ENCODE measurements around the gene MAP4K1.

Gene MAP4K1

DNA sequence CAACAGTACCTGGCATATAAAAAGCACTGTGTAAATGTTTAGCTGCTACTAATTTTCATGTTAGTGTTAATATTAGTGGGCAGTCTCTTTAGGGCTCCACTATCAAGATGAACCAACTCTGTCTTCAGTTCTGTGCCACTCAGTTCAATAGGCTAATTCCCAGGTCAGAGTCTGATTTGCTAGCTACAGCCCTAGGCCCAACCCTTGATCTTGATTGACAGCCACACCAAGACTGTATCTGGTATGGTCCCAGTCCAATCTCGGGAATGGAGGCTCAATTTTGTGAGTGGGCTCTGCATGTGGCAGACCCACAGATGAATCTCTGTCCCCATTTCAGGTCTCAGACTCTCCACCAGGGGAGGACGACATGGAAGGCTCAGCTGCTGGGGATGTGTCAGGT, 46.1 kb downstream of the MAP4K1 start:
- TF ChIP-seq, protein P1, sequence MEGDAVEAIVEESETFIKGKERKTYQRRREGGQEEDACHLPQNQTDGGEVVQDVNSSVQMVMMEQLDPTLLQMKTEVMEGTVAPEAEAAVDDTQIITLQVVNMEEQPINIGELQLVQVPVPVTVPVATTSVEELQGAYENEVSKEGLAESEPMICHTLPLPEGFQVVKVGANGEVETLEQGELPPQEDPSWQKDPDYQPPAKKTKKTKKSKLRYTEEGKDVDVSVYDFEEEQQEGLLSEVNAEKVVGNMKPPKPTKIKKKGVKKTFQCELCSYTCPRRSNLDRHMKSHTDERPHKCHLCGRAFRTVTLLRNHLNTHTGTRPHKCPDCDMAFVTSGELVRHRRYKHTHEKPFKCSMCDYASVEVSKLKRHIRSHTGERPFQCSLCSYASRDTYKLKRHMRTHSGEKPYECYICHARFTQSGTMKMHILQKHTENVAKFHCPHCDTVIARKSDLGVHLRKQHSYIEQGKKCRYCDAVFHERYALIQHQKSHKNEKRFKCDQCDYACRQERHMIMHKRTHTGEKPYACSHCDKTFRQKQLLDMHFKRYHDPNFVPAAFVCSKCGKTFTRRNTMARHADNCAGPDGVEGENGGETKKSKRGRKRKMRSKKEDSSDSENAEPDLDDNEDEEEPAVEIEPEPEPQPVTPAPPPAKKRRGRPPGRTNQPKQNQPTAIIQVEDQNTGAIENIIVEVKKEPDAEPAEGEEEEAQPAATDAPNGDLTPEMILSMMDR (conservative IDR thresholded peaks at IDR 0.05; ENCODE audit: control insufficient read depth, insufficient read depth, low read depth, low read length), result no peak
- H3K4me3 ChIP-seq (ENCODE audit: control insufficient read depth, low read depth, low read length), result no peak overlapping the region
- no peak for DNase-seq (ENCODE audit: low read depth)

DNA sequence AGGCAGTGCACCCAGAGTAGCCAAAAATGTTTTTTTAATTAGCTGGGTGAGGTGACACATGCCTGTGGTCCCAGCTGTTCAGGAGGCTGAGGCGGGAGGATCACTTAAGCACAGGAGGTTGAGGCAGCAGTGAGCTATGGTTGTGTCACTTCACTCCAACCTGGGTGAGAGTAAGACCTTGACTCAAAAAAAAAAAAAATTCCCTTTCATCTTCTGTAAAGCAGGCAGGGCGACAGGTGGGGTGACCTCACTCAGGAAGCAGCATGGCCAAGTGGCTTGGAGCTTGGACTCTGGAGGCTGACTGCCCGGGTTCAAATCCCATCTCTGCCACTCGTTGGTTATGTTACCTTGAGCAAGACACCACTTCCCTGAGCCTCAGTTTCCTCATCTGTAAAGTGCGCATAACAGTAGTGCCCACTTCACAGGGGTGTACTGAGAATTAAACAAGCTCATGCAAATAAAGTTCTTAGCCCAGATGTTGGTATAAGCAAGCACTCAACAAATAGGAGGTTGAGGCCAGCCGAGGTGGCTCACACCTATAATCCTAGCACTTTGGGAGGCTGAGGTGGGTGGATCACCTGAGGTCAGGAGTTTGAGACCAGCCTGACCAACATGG, 48.3 kb downstream of the MAP4K1 start:
- TF ChIP-seq, protein P1 (conservative IDR thresholded peaks at IDR 0.05; ENCODE audit: control insufficient read depth, insufficient read depth, low read depth, low read length), result no peak

DNA sequence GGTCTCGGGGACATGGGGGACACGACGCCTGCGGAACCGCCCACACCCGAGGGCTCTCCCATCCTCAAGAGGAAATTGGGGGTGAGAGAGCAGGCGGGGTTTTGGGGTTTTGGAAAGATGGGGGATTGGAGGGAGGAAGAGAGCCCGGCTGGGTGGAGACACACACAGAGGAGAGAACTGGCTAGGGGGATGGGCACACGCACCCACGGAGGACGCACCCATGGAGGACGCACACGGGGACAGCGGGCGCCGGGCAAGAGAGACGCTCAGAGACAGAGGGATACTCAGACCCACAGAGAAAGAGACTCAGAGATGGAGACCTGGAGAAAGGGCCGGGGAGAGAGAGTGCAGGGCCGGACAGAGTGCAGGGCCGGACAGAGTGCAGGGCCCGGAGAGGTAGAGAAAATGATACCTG, 52.1 kb downstream of the MAP4K1 start:
- no peak for DNase-seq (ENCODE audit: low read depth)
- no peak overlapping the region for H3K4me3 ChIP-seq (ENCODE audit: control insufficient read depth, low read depth, low read length)
- TF ChIP-seq, protein P1 (conservative IDR thresholded peaks at IDR 0.05; ENCODE audit: control insufficient read depth, insufficient read depth, low read depth, low read length), result no peak

More for the DNA sequence above, 48.3 kb downstream of the MAP4K1 start:
- H3K4me3 ChIP-seq (ENCODE audit: control insufficient read depth, low read depth, low read length), result no peak overlapping the region
- no peak for DNase-seq (ENCODE audit: low read depth)

DNA sequence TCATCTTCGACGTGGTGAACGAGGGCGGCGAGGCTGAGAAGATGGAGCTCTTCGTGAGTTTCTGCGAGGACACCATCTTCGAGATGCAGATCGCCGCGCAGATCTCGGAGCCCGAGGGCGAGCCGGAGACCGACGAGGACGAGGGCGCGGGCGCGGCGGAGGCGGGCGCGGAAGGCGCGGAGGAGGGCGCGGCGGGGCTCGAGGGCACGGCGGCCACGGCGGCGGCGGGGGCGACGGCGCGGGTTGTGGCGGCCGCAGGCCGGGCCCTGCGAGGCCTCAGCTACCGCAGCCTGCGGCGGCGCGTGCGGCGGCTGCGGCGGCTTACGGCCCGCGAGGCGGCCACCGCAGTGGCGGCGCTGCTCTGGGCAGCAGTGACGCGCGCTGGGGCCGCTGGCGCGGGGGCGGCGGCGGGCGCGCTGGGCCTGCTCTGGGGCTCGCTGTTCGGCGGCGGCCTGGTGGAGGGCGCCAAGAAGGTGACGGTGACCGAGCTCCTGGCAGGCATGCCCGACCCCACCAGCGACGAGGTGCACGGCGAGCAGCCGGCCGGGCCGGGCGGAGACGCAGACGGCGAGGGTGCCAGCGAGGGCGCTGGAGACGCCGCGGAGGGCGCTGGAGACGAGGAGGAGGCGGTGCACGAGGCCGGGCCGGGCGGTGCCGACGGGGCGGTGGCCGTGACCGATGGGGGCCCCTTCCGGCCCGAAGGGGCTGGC, 52.6 kb downstream of the MAP4K1 start:
- H3K4me3 ChIP-seq (ENCODE audit: control insufficient read depth, low read depth, low read length), result no peak overlapping the region
- DNase-seq (ENCODE audit: low read depth), result no peak
- TF ChIP-seq, protein P1 (conservative IDR thresholded peaks at IDR 0.05; ENCODE audit: control insufficient read depth, insufficient read depth, low read depth, low read length), result no peak

DNA sequence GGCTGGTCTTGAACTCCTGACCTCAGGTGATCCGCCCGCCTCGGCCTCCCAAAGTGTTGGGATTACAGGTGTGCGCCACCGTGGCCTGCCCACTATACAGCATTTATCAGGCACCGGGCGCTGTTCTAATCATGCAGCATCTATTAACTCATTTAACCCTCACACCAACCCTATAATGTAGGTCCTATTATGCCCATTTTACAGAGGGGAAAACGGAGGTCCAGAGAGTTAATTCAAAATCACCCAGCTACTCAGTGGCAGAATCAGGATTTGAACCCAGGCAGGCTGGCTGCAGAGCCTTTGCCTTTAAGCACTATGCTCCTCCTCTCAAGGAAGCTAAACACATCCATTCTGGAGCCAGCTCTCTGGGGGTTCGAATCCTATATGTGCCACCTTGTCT, 54.3 kb downstream of the MAP4K1 start:
- no peak overlapping the region for H3K4me3 ChIP-seq (ENCODE audit: control insufficient read depth, low read depth, low read length)
- no peak for DNase-seq (ENCODE audit: low read depth)
- TF ChIP-seq, protein P1 (conservative IDR thresholded peaks at IDR 0.05; ENCODE audit: control insufficient read depth, insufficient read depth, low read depth, low read length), result no peak

DNA sequence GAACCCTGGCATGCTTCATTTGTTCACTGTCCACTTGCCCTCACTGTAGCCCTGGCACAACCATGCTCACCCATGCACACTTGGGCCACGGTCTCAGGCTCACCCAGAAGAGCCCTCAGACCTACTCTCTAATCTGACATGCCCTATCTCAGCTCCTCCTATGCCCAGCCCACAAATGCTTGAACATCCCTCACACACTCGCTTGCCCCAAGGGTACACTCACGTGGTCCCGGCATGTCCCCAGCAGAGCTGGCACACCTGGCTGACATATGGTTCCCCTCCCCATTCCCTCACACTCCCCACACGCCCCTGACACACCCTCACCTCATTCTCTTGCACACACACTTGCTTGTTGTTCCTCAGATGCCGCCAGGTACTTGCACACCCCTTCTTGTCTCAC, 55.7 kb downstream of the MAP4K1 start:
- TF ChIP-seq, protein P1 (conservative IDR thresholded peaks at IDR 0.05; ENCODE audit: control insufficient read depth, insufficient read depth, low read depth, low read length), result no peak
- DNase-seq (ENCODE audit: low read depth), result no peak
- no peak overlapping the region for H3K4me3 ChIP-seq (ENCODE audit: control insufficient read depth, low read depth, low read length)
